Natural killer cell treated with Interleukin-12 subunit alpha and Interleukin-12 subunit beta and Interleukin-15 and Interleukin-18, amount 100 ng/mL, for 72 hours (primary cell): Measurements from ENCODE around the gene SFI1. TPM values are rescaled to one million over a fixed set of nuclear protein-coding genes. Genes with fewer than 3 reads are reported as not detected.
A peak's percentile ranks its signal among the peaks of the same experiment; 100 is the strongest.
"Not testable (repeated sequence)": the region's sequence is repeated elsewhere in the genome, so short reads cannot be mapped to it uniquely, and the experiment has no call there.

Experiments used
- ATAC-seq, 2 donors: fragments of 150-1000 bp; cut with Tn5 transposase in 1 of 2; sonication (Bioruptor Pico), chemical (Tn5 transposase) in 1 of 2; 2 replicates each; pipeline ENCODE4 v1.10.0; 2021
- DNase-seq: peaks from one replicate; pipeline ENCODE4 v3.0.0; 2022; ENCODE audit warnings: low spot score
- H3K27ac Mint-ChIP-seq, 2 donors: 1 replicate in 1 of 2; 2 replicates in 1 of 2; pipeline ENCODE4 v1.8.0; 2022; ENCODE audit warnings: mixed read lengths in 2 of 2, mild to moderate bottlenecking in 1 of 2, moderate library complexity in 1 of 2
- H3K27me3 Mint-ChIP-seq, 2 donors: 1 replicate in 1 of 2; 2 replicates in 1 of 2; pipeline ENCODE4 v1.8.0; 2022; ENCODE audit warnings: mixed read lengths in 2 of 2
- H3K36me3 Mint-ChIP-seq: one replicate; pipeline ENCODE4 v1.8.0; 2022; ENCODE audit warnings: mixed read lengths
- H3K4me1 Mint-ChIP-seq, 2 donors: 1 replicate in 1 of 2; 2 replicates in 1 of 2; pipeline ENCODE4 v1.8.0; 2022; ENCODE audit warnings: low read depth in 2 of 2, mixed read lengths in 2 of 2, mild to moderate bottlenecking in 1 of 2
- H3K4me3 Mint-ChIP-seq: one replicate; pipeline ENCODE4 v1.8.0; 2022; ENCODE audit warnings: mixed read lengths
- H3K9me3 Mint-ChIP-seq: 2 replicates; pipeline ENCODE4 v1.8.0; 2022; ENCODE audit warnings: mixed read lengths
- total RNA-seq, 2 donors: library from RNA; stranded (reverse); gene quantifications; one replicate each; pipeline ENCODE4 v1.2.3, GENCODE V29; 2022

SFI1 gene
- total RNA-seq, 2 donors from 2014 or later, result 213 to 332 TPM

DNA sequence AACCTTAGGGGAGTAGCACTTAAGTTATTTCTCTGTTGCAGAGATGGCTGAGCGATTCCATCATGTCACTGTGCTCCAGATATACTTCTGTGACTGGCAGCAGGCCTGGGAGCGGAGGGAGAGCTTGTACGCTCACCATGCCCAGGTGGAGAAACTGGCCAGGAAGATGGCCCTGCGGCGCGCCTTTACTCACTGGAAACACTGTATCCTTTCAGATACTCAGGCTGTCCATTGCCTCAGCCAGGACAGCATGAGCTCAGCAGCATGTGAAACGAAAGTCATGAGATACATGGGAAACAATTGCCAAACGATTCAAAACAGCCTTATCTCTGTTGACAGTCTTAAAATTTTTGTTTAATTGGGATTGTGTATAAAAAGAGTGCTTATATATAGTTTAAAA, 78.9 kb downstream of the SFI1 start:
- Mint-ChIP-seq H3K27me3 (no peaks in the 10 kb centered on the region), H3K36me3 (peaks cover 17% of the 10 kb centered on the region), H3K9me3 (no peaks in the 10 kb centered on the region), H3K4me1 (peaks cover 0 to 7% of the 10 kb centered on the region in 2 donors), H3K27ac (no peak overlapping the region), H3K4me3 (no peak overlapping the region)
- no peak for ATAC-seq
- no peak for DNase-seq

GRCh38 chr22:31577711-31578110, 81.4 kb downstream of the SFI1 start:
- ATAC-seq (no peak), DNase-seq (no peak)
- H3K4me1 Mint-ChIP-seq, result peaks cover 6 to 9% of the 10 kb centered on the region in 2 donors
- H3K9me3 Mint-ChIP-seq, result no peaks in the 10 kb centered on the region
- H3K27me3 Mint-ChIP-seq, result no peaks in the 10 kb centered on the region
- no peak overlapping the region for H3K4me3 Mint-ChIP-seq
- H3K27ac Mint-ChIP-seq, result peak overlapping the region in 1 of 2 donors; percentile 74
- H3K36me3 Mint-ChIP-seq, result peaks cover 17% of the 10 kb centered on the region

DNA sequence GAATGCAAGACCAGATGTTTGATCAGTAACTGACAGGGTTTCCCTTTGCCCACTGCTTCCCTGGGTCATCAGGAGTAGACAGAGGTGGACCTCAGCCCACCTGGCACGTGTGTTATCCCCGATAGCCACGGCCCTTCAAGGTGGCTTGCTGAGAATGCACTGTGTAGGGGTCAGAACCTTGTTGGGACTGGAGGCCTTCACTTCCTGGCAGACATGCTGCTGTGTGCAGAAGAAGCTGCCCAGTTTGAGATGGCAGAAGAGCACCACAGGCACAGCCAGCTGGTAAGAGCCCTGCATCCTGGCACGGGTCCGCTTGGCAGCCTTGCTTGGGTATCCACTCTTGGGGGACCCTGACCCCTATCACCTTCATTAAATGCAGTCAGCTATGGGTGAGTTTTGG, 81.8 kb downstream of the SFI1 start:
- peaks cover 17% of the 10 kb centered on the region for H3K36me3 Mint-ChIP-seq
- H3K4me3 Mint-ChIP-seq, result no peak overlapping the region
- ATAC-seq (no peak), DNase-seq (no peak)
- H3K27me3 Mint-ChIP-seq, result no peaks in the 10 kb centered on the region
- H3K4me1 Mint-ChIP-seq, result peaks cover 7 to 9% of the 10 kb centered on the region in 2 donors
- H3K9me3 Mint-ChIP-seq, result no peaks in the 10 kb centered on the region
- H3K27ac Mint-ChIP-seq, result peak overlapping the region in 1 of 2 donors; percentile 74

DNA sequence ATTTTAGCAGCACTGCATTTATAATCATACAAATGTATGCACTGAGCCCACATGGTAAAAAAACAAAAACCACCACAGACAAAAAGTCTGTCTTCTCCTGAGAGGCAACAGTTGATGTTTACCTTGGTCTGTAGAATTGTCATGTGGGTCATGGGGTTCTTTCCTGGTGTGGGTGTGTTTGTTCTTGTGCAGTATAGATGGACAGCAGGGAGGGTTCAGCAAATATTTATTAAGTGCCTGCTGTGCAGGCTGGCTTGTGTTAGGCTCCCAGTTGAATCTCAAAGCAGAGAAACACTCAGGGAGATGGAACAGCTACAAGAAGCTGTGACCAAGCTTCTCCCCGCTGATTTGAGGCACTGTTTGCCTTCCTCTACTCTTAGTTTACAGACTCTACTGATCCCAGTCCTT, 83.5 kb downstream of the SFI1 start:
- DNase-seq, result no peak
- Mint-ChIP-seq H3K36me3 (peaks cover 27% of the 10 kb centered on the region), H3K9me3 (no peaks in the 10 kb centered on the region), H3K4me3 (no peak overlapping the region), H3K4me1 (peaks cover 22% of the 10 kb centered on the region in 2 donors), H3K27me3 (no peaks in the 10 kb centered on the region), H3K27ac (peak overlapping the region; percentile 50 to 72)
- ATAC-seq, result no peak

DNA sequence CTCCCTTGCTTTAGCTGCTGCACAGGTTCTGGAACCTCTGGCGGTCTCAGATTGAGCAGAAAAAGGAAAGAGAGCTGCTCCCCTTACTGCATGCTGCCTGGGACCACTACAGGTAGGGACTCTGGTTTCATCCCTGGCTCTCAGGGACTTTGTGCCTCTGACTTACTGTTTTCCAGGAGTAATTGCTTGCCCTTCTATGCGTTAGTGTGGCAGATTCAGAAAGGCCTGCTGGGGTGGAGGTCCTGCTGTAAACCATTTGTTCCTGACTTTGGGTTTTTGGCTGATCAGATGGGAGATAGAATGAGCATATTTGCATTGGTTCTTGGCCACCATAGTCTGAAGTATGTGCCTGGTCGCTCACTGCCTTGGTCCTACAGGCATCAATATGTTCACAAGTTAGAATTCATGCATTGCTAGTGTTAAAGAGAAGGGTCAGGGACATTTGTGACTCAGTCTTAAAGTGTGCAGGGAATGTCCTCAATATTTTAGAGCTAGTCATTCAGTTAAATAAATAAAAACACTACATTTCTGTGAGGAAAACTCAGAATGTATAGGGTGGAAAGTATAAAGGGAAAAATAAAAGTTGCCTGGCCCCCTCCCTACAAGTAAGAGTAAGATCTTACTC, 87.6 kb downstream of the SFI1 start:
- Mint-ChIP-seq H3K4me1 (peaks cover 36 to 39% of the 10 kb centered on the region in 2 donors), H3K9me3 (no peaks in the 10 kb centered on the region), H3K27me3 (no peaks in the 10 kb centered on the region), H3K4me3 (peak overlapping the region; percentile 39), H3K36me3 (peaks cover 31% of the 10 kb centered on the region), H3K27ac (peak overlapping the region; percentile 70 to 92)
- DNase-seq (no peak), ATAC-seq (no peak)

DNA sequence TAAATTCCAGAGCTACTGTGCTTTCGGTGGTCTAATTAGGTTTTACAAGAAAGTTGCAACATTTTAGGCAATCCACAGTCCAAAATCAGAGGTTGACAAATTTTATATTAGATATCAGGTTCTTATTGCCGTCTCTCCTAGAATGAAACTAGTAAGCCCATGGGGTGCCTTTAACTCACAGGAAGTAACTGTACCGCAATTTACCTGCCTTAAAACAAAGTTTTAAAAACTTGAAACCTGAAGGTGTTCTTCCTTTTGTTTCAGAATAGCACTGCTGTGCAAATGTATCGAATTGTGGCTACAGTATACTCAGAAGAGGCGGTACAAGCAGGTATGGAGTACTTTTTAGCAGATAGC, 88.4 kb downstream of the SFI1 start:
- Mint-ChIP-seq H3K4me3 (no peak overlapping the region), H3K36me3 (peaks cover 34% of the 10 kb centered on the region), H3K4me1 (peaks cover 36 to 41% of the 10 kb centered on the region in 2 donors), H3K27me3 (no peaks in the 10 kb centered on the region), H3K27ac (peak overlapping the region; percentile 70 to 92), H3K9me3 (no peaks in the 10 kb centered on the region)
- ATAC-seq (no peak), DNase-seq (no peak)

- Mint-ChIP-seq H3K36me3 (peaks cover 34% of the 10 kb centered on the region), H3K4me3 (peak overlapping the region; percentile 34), H3K27ac (peak overlapping the region; percentile 58 to 92), H3K27me3 (no peaks in the 10 kb centered on the region), H3K4me1 (peaks cover 33 to 41% of the 10 kb centered on the region in 2 donors), H3K9me3 (no peaks in the 10 kb centered on the region)
- DNase-seq, result no peak
- ATAC-seq, result peak; percentile 68 to 75
These were observed 89.0 kb downstream of the SFI1 start for GRCh38 chr22:31585161-31585859.

DNA sequence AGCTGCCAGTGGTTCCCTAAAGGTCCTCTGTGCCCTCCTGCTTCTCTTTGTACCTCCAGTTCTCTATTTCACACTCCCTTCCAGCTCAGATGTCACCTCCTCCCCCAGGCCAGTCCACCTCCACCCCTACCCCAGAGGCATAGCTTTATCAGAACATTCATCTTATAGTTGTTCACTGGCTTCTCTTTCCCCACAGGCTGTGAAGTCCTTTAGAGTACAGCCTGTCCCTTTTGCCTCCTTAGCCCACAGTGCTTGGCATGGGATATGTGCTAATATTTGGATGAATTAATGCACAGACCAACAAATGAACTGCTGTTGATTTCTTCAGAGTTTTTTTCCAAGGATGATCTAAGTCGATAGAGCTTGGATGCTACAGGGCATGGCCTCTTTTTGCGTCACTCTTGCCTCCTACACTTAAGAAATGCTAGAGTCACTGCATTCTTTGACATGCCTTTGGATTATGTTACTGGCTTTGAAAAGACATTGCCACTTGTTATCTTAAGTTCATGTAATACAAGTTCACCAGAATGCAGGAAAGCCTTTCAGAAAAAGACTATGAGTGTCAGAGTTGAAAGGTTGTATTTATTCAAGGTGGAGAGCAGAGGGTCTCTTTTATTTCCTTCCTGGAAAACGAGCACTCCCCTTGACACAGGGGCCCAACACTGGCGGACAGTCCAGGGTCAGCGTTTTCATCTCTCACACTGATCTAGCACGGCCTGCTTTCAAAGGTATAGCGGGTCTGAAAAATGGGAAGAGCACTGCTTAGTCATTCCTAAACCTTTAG, 90.0 kb downstream of the SFI1 start:
- DNase-seq (no peak), ATAC-seq (no peak)
- Mint-ChIP-seq H3K27ac (peak overlapping the region; percentile 58 to 92), H3K36me3 (peaks cover 34% of the 10 kb centered on the region), H3K4me1 (peaks cover 33 to 41% of the 10 kb centered on the region in 2 donors), H3K9me3 (no peaks in the 10 kb centered on the region), H3K27me3 (no peaks in the 10 kb centered on the region), H3K4me3 (peak overlapping the region; percentile 54)

DNA sequence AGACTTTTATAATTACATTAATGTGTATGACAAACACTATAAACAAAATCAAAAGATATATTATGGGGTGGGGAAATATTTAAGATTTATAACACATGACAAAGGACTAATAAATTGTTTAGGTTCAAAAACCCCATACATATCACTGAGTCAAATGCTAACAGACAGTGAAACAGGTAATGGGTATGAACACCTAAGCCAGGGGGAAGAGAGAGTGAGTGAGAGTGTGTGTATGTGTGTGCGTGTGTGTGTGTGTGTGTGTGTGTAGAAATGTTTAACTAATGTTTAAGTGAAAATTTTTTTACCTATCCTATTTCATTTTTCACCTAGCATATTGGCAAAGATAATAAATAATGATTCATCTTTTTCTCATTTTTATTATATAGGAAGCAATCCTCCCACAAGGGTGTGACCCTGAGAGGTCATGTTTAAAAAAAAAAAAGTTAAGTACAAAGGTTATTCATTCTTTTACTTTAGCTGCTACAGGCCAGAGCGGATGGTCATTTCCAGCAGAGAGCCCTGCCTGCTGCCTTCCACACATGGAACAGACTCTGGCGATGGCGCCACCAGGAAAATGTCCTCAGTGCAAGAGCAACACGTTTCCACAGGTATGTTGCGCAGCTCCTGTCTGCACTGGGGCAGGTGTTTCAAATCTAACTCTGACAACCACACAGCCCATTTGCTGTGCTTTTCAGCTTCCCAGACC, 92.8 kb downstream of the SFI1 start:
- no peak for DNase-seq
- Mint-ChIP-seq H3K27me3 (no peaks in the 10 kb centered on the region), H3K9me3 (no peaks in the 10 kb centered on the region), H3K27ac (peak overlapping the region in 1 of 2 donors; percentile 7), H3K36me3 (peaks cover 30% of the 10 kb centered on the region), H3K4me1 (peaks cover 18 to 25% of the 10 kb centered on the region in 2 donors), H3K4me3 (no peak overlapping the region)
- ATAC-seq, result no peak

DNA sequence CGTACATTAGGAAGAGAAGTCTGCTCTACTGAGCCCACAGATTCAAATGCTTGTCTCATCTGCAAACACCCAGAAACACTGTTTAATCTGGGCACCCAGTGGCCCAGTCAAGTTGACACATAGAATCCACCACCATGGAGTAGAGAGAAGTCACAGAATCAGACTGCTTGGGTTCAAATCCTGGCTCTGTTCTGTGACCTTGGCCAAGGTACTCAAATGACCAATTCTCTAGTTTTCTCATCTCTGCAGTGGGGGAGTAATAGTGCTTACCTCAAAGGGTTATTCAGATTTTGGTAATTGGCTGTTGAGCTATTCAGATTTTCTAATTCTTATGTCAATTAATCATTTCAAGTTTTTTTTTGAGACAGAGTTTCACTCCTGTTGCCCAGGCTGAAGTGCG, 93.8 kb downstream of the SFI1 start:
- Mint-ChIP-seq H3K4me1 (peaks cover 11 to 17% of the 10 kb centered on the region in 2 donors), H3K36me3 (peaks cover 22% of the 10 kb centered on the region)
- H3K9me3 Mint-ChIP-seq, ATAC-seq, H3K27me3 Mint-ChIP-seq, DNase-seq, H3K4me3 Mint-ChIP-seq, H3K27ac Mint-ChIP-seq: not testable (repeated sequence)

DNA sequence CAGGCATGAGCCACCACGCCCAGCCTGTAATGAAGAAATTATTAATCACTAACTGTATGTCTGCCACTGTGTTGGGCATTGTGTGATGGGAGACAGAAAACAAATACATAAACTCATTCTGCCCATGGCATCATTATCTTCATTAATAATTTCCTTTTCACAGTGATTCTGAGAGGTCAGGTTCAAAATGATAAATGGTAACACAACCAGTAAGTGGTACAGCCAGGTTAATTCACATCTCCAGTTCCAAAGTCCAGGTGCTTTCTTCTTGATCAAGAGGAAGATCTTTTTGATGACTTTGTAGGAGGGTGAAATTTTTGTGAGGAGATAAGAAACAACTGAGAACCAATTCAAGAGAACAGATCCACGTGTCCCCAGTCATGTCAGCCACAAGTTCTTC, 98.9 kb downstream of the SFI1 start:
- Mint-ChIP-seq H3K4me1 (peaks cover 0 to under 1% of the 10 kb centered on the region in 2 donors), H3K27ac (no peak overlapping the region), H3K4me3 (no peak overlapping the region), H3K27me3 (no peaks in the 10 kb centered on the region), H3K9me3 (no peaks in the 10 kb centered on the region), H3K36me3 (peaks cover 2% of the 10 kb centered on the region)
- DNase-seq (no peak), ATAC-seq (no peak)

GRCh38 chr22:31602259-31602952, 106.1 kb downstream of the SFI1 start:
- ATAC-seq, result no peak
- peaks cover 4% of the 10 kb centered on the region for H3K36me3 Mint-ChIP-seq
- no peak for DNase-seq
- peaks cover 4 to 6% of the 10 kb centered on the region in 2 donors for H3K4me1 Mint-ChIP-seq
- H3K27ac Mint-ChIP-seq, result peak overlapping the region in 1 of 2 donors; percentile 29
- no peaks in the 10 kb centered on the region for H3K27me3 Mint-ChIP-seq
- H3K4me3 Mint-ChIP-seq, result no peak overlapping the region
- no peaks in the 10 kb centered on the region for H3K9me3 Mint-ChIP-seq

DNA sequence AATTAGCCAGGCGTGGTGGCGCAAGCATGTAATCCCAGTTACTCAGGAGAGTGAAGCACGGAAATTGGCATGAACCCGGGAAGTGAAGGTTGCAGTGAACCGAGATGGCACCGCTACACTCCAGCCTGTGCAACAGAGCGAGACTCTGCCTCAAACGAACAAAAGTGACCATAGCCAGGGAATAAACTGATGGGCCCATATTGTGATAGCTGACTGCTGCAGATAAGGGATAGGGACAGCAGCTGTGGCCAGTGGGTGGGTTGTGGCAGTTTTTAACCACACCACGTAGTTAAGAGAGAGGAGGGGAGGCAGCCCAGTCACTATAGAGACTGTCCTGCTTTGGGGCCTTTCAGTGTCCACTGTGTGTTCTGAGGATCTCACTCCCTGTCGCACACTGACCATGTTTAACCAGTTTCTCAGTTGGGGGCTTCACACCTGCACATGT, 106.8 kb downstream of the SFI1 start:
- Mint-ChIP-seq H3K27me3 (no peaks in the 10 kb centered on the region), H3K4me3 (no peak overlapping the region), H3K36me3 (peaks cover 4% of the 10 kb centered on the region), H3K9me3 (no peaks in the 10 kb centered on the region), H3K4me1 (peaks cover 4 to 6% of the 10 kb centered on the region in 2 donors), H3K27ac (no peak overlapping the region)
- DNase-seq (no peak), ATAC-seq (no peak)
